Esophagus squamous epithelium (tissue), 5 donors: ENCODE data around the gene KCNN3. TPM values are rescaled to one million over a fixed set of nuclear protein-coding genes. Genes with fewer than 3 reads are reported as not detected.

Experiments
- DNase-seq: peaks from one replicate; lab custom pipeline; 2025; lab: John Stamatoyannopoulos, UW
- H3K27ac ChIP-seq, 4 donors: fragments of 200-600 bp; sonication (generic); one replicate each; pipeline ENCODE4 v1.5.1; 2016 to 2019; ENCODE audit warnings: mild to moderate bottlenecking in 1 of 4
- H3K27me3 ChIP-seq, 4 donors: fragments of 200-600 bp; sonication (generic); 1 replicate in 3 of 4; 2 replicates in 1 of 4; pipeline versions ENCODE4 v1.5.1 to v1.6.0; 2017 to 2021; ENCODE audit warnings: antibody characterized with exemption in 1 of 4
- H3K36me3 ChIP-seq, 3 donors: fragments of 200-600 bp; sonication (generic); one replicate each; pipeline ENCODE4 v1.5.1; 2016 to 2019
- H3K4me1 ChIP-seq, 3 donors: fragments of 200-600 bp; sonication (generic); one replicate each; pipeline ENCODE4 v1.5.1; 2017 to 2019
- H3K4me3 ChIP-seq, 4 donors: fragments of 200-600 bp; sonication (generic); 1 replicate in 3 of 4; 2 replicates in 1 of 4; pipeline ENCODE4 v1.5.1; 2016 to 2019; ENCODE audit warnings: mild to moderate bottlenecking in 2 of 4, moderate library complexity in 1 of 4
- H3K9me3 ChIP-seq, 3 donors: fragments of 200-600 bp; sonication (generic); one replicate each; pipeline ENCODE4 v1.5.1; 2016 to 2019
- CTCF ChIP-seq, 6 experiments: fragments of 450-650 bp in 4 of 6; fragments of 200-600 bp in 2 of 6; sonication (generic) in 2 of 6; IDR thresholded peaks; one replicate each; pipeline ENCODE4 v1.5.1; 2016 to 2019; ENCODE audit warnings: antibody characterized with exemption in 6 of 6, mild to moderate bottlenecking in 4 of 6, moderate library complexity in 4 of 6
- POLR2A ChIP-seq, 4 donors: fragments of 450-650 bp; IDR thresholded peaks; one replicate each; pipeline ENCODE4 v1.6.1; 2017; ENCODE audit warnings: antibody characterized with exemption in 4 of 4, mild to moderate bottlenecking in 4 of 4, moderate library complexity in 3 of 4
- WGBS, 2 donors: methylation state at CpG; one replicate each; pipeline ENCODE4 v1.1.5; 2018; 5-methylcytosine and 5-hydroxymethylcytosine counted together
- intact Hi-C: fragments of 100-400 bp; cut with DNase I; formaldehyde crosslinking; loops from one replicate; pipeline ENCODE4 v1.15.0; 2022
- total RNA-seq, 4 donors: library from RNA; depleted of rRNA; stranded (reverse); fragments of >200 nt; gene quantifications; one replicate each; pipeline ENCODE4 v1.1.0, GENCODE V29; 2016
- donor health status: DM: yes; HTN: yes; CAD: no.

KCNN3 gene
- total RNA-seq, 4 donors from 2014 or later, result 0.08 to 1.7 (median 0.50) TPM

DNA sequence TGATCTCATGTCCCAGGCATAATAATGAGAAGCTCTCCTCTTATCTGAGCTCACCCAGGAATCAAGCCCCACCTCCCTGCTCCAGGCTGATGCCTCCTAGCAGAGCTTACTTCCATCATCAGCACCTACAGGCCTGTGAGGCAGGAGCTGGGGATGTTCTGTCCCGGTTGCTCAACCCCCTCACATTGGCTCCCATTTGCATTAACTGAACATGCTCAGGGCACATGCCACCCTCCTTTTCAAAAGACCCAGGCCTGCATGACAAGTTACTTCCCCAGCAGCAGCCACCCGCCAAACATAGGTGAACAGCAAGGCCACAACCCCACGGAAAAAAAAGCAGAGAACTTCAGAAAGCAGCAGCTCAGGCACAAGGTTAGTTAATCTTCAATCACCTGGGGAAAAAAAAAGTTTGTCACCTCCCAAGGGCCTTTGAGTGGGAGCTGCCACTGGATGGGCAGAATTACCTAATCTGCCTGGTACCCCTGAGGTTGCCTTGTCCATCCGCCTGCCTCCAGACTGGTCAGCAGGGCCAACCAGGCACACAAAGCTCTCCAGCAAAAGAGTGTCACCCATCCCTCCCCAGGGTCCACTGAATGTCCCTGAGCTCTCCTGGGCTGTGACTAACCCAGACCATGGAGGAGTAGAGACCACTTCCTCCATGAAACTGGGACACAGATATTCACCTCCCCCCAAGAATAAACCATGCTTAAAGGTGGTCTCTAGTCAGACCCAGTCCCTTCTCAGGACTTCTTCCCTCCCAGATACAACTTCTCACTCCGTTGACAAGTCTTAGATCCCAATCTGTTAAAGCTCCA lies 4.4 kb downstream of the KCNN3 start:
- 85 to 90% methylated on average over 3 of the region's 5 CpGs for WGBS, 2 donors
- intact Hi-C loops, result no loop called here
- Histone ChIP-seq H3K9me3 (no peaks in the 10 kb centered on the region), H3K36me3 (no peaks in the 10 kb centered on the region), H3K4me3 (no peak overlapping the region), H3K4me1 (peaks cover 15 to 41% (median 27%) of the 10 kb centered on the region in 3 donors), H3K27ac (no peak overlapping the region), H3K27me3 (peaks cover 0 to 62% (median 3%) of the 10 kb centered on the region in 4 donors)
- no peak for DNase-seq
- TF ChIP-seq POLR2A (IDR thresholded peaks at IDR 0.05) (no peak), CTCF (IDR thresholded peaks at IDR 0.05) (no peak)

- no peak overlapping the region for H3K4me3 ChIP-seq
- intact Hi-C loops, result no loop called here
- no peaks in the 10 kb centered on the region for H3K36me3 ChIP-seq
- H3K9me3 ChIP-seq, result no peaks in the 10 kb centered on the region
- 80 to 86% methylated on average over 7 to 8 of the region's 8 CpGs for WGBS, 2 donors
- H3K4me1 ChIP-seq, result peaks cover 4 to 28% (median 15%) of the 10 kb centered on the region in 3 donors
- no peak for DNase-seq
- peak overlapping the region in 2 of 4 donors; percentile 9 to 17 for H3K27ac ChIP-seq
- peaks cover 0 to 50% (median 2%) of the 10 kb centered on the region in 4 donors for H3K27me3 ChIP-seq
- TF ChIP-seq POLR2A (IDR thresholded peaks at IDR 0.05), result no peak
- no peak for TF ChIP-seq CTCF (IDR thresholded peaks at IDR 0.05)
Observed at GRCh38 chr1:154864189-154864975, 5.7 kb downstream of the KCNN3 start.

GRCh38 chr1:154863315-154864174 lies 6.5 kb downstream of the KCNN3 start:
- no peak for DNase-seq
- WGBS, 2 donors, result 67 to 74% methylated on average over 15 of the region's 16 CpGs
- peak; percentile 42 to 58 (median 48) for TF ChIP-seq CTCF (IDR thresholded peaks at IDR 0.05)
- TF ChIP-seq POLR2A (IDR thresholded peaks at IDR 0.05), result no peak
- Histone ChIP-seq H3K36me3 (no peaks in the 10 kb centered on the region), H3K9me3 (no peaks in the 10 kb centered on the region), H3K4me1 (peaks cover 0 to 19% (median 10%) of the 10 kb centered on the region in 3 donors), H3K27ac (peak overlapping the region in 2 of 4 donors; percentile 9 to 17), H3K4me3 (no peak overlapping the region), H3K27me3 (peaks cover 0 to 42% (median 2%) of the 10 kb centered on the region in 4 donors)
- intact Hi-C loops, result no loop called here

DNA sequence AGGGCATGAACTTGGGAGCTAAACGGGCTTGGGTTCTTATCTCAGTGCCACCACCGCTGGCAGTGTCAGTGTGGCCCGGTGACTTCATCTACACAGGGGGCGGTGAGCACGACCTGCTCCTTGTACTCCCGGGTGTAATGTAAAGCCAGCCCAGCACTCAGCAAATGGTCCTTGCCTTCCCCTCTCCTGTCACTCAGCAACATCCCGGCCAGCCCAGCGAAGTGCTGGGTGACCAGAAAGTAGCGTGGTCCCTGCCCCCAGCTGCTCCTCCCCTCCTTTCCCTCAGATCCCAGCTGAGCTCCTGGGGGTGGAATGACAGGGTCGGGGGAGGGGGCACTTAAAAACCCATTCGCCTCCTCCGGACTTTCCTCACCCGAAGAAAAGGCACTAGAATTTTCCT lies 7.2 kb downstream of the KCNN3 start:
- TF ChIP-seq CTCF (IDR thresholded peaks at IDR 0.05), result no peak
- no peak for TF ChIP-seq POLR2A (IDR thresholded peaks at IDR 0.05)
- H3K36me3 ChIP-seq, result no peaks in the 10 kb centered on the region
- H3K4me1 ChIP-seq, result peaks cover 0 to 13% (median 6%) of the 10 kb centered on the region in 3 donors
- H3K27me3 ChIP-seq, result peaks cover 0 to 36% (median 1%) of the 10 kb centered on the region in 4 donors
- H3K9me3 ChIP-seq, result no peaks in the 10 kb centered on the region
- no peak overlapping the region for H3K4me3 ChIP-seq
- WGBS, 2 donors, result 58 to 72% methylated on average over 4 to 13 of the region's 13 CpGs
- intact Hi-C loops, result no loop called here
- no peak overlapping the region for H3K27ac ChIP-seq
- no peak for DNase-seq
